ENCODE results near the gene DGKA. TPM values are rescaled to one million over a fixed set of nuclear protein-coding genes. Genes with fewer than 3 reads are reported as not detected.
"Not testable (repeated sequence)": the region's sequence is repeated elsewhere in the genome, so short reads cannot be mapped to it uniquely, and the experiment has no call there.

DGKA gene
- total RNA-seq, 2 experiments from 2014 or later: 541 to 575 TPM

- Mint-ChIP-seq H3K4me3 (no peak overlapping the region), H3K9me3 (ENCODE audit: insufficient read depth) (no peaks in the 10 kb centered on the region), H3K36me3 (ENCODE audit: low read depth) (peaks cover 52% of the 10 kb centered on the region), H3K4me1 (ENCODE audit: low read depth) (peaks cover 40% of the 10 kb centered on the region), H3K27me3 (ENCODE audit: low read depth) (no peaks in the 10 kb centered on the region), H3K27ac (no peak overlapping the region)
- ATAC-seq (no peak), DNase-seq (no peak)
- POLR2A ChIA-PET: no interaction called here
- CTCF ChIA-PET: interaction anchor here (1.8 kb wide), 1 partner anchor 18 kb away, joined by 5 read pairs; no protein-coding TSS in a partner anchor
Observed at GRCh38 chr12:55922126-55922525, 8.8 kb upstream of the DGKA start.

GRCh38 chr12:55923648-55924047 lies 7.3 kb upstream of the DGKA start:
- H3K9me3 Mint-ChIP-seq (ENCODE audit: insufficient read depth); DNase-seq; H3K4me3 Mint-ChIP-seq; H3K27ac Mint-ChIP-seq; H3K27me3 Mint-ChIP-seq (ENCODE audit: low read depth); ATAC-seq; CTCF ChIA-PET: not testable (repeated sequence)
- POLR2A ChIA-PET: interaction anchor here (8.9 kb wide), 1 partner anchor 17 kb away, joined by 139 read pairs; no protein-coding TSS in a partner anchor
- H3K4me1 Mint-ChIP-seq (ENCODE audit: low read depth): peaks cover 40% of the 10 kb centered on the region
- H3K36me3 Mint-ChIP-seq (ENCODE audit: low read depth): peaks cover 53% of the 10 kb centered on the region

- Mint-ChIP-seq H3K4me3 (peak overlapping the region; percentile 95), H3K36me3 (ENCODE audit: low read depth) (peaks cover 54% of the 10 kb centered on the region), H3K9me3 (ENCODE audit: insufficient read depth) (no peaks in the 10 kb centered on the region), H3K4me1 (ENCODE audit: low read depth) (peaks cover 49% of the 10 kb centered on the region), H3K27ac (peak overlapping the region; percentile 99), H3K27me3 (ENCODE audit: low read depth) (no peaks in the 10 kb centered on the region)
- POLR2A ChIA-PET: interaction anchor here (0.5 to 8.9 kb wide), 9 partner anchors 9 to 187 kb away, joined by 3 to 139 read pairs (median 7); partner anchors contain the start of genes DNAJC14, ORMDL2, RAB5B and SARNP
- CTCF ChIA-PET: interaction anchor here (1.0 to 5.0 kb wide), 18 partner anchors 10 to 1427 kb away, joined by 3 to 75 read pairs (median 8); partner anchors contain the start of genes DNAJC14, ORMDL2, RAB5B and SARNP
- no peak for DNase-seq
- no peak for ATAC-seq
Observed at GRCh38 chr12:55925371-55925770, 5.6 kb upstream of the DGKA start.

- Mint-ChIP-seq H3K4me1 (ENCODE audit: low read depth) (peaks cover 48% of the 10 kb centered on the region), H3K4me3 (peak overlapping the region; percentile 95), H3K27ac (peak overlapping the region; percentile 99), H3K36me3 (ENCODE audit: low read depth) (peaks cover 53% of the 10 kb centered on the region), H3K27me3 (ENCODE audit: low read depth) (no peaks in the 10 kb centered on the region), H3K9me3 (ENCODE audit: insufficient read depth) (no peaks in the 10 kb centered on the region)
- CTCF ChIA-PET: interaction anchor here (0.8 to 5.0 kb wide), 28 partner anchors 9 to 1428 kb away, joined by 3 to 75 read pairs (median 6); partner anchors contain the start of genes DNAJC14, ORMDL2, RAB5B and RDH5
- ATAC-seq (no peak), DNase-seq (peak; percentile 35)
- POLR2A ChIA-PET: interaction anchor here (0.8 to 8.9 kb wide), 9 partner anchors 10 to 197 kb away, joined by 3 to 139 read pairs (median 7); partner anchors contain the start of genes CD63, DNAJC14, ORMDL2 and RAB5B
Observed at GRCh38 chr12:55925870-55926737, 4.9 kb upstream of the DGKA start.

GRCh38 chr12:55926738-55927587 lies 4.0 kb upstream of the DGKA start:
- DNase-seq: peak; percentile 97
- POLR2A ChIA-PET: interaction anchor here (0.6 to 8.9 kb wide), 19 partner anchors 11 to 1649 kb away, joined by 3 to 139 read pairs (median 3); partner anchors contain the start of genes CD63, DNAJC14, ORMDL2 and RAB5B
- ATAC-seq: peak; percentile 43
- H3K4me3 Mint-ChIP-seq: peak overlapping the region; percentile 95
- H3K9me3 Mint-ChIP-seq (ENCODE audit: insufficient read depth): no peaks in the 10 kb centered on the region
- CTCF ChIA-PET: interaction anchor here (0.7 to 5.0 kb wide), 25 partner anchors 8 to 207 kb away, joined by 3 to 75 read pairs (median 6); partner anchors contain the start of genes DNAJC14, ORMDL2, RAB5B and RDH5
- H3K27ac Mint-ChIP-seq: peak overlapping the region; percentile 99
- peaks cover 56% of the 10 kb centered on the region for H3K36me3 Mint-ChIP-seq (ENCODE audit: low read depth)
- H3K4me1 Mint-ChIP-seq (ENCODE audit: low read depth): peaks cover 43% of the 10 kb centered on the region
- no peaks in the 10 kb centered on the region for H3K27me3 Mint-ChIP-seq (ENCODE audit: low read depth)

GRCh38 chr12:55927588-55928502 lies 3.1 kb upstream of the DGKA start, which contains the start of gene PYM1:
PYM1 (minus strand) TSS chr12:55927894; CDS start chr12:55927761, 133 bp downstream.
- ATAC-seq: peak; percentile 31
- H3K4me3 Mint-ChIP-seq: peak within 1 kb of the TSS; percentile 95
- DNase-seq: peak; percentile 89
- H3K27ac Mint-ChIP-seq: peak within 1 kb of the TSS; percentile 99
- no peaks in the 10 kb centered on the region for H3K27me3 Mint-ChIP-seq (ENCODE audit: low read depth)
- CTCF ChIA-PET: interaction anchor here (0.7 to 5.0 kb wide), 17 partner anchors 8 to 262 kb away, joined by 4 to 75 read pairs (median 8); partner anchors contain the start of genes BLOC1S1, DNAJC14, ORMDL2 and RAB5B
- POLR2A ChIA-PET: interaction anchor here (0.6 to 8.9 kb wide), 18 partner anchors 12 to 1648 kb away, joined by 3 to 139 read pairs (median 4); partner anchors contain the start of genes DNAJC14, ORMDL2, RAB5B and RNF41
- H3K4me1 Mint-ChIP-seq (ENCODE audit: low read depth): peaks cover 36% of the 10 kb centered on the region
- H3K36me3 Mint-ChIP-seq (ENCODE audit: low read depth): peaks cover 56% of the 10 kb centered on the region
- no peaks in the 10 kb centered on the region for H3K9me3 Mint-ChIP-seq (ENCODE audit: insufficient read depth)

GRCh38 chr12:55929306-55929791 lies 1.6 kb upstream of the DGKA start:
- peak overlapping the region; percentile 99 for H3K27ac Mint-ChIP-seq
- no peaks in the 10 kb centered on the region for H3K9me3 Mint-ChIP-seq (ENCODE audit: insufficient read depth)
- H3K36me3 Mint-ChIP-seq (ENCODE audit: low read depth): peaks cover 63% of the 10 kb centered on the region
- ChIA-PET CTCF (interaction anchor here (0.6 to 2.8 kb wide), 9 partner anchors 10 to 213 kb away, joined by 3 to 18 read pairs (median 5); partner anchors contain the start of genes BLOC1S1, ORMDL2 and SARNP), POLR2A (interaction anchor here (0.6 to 8.9 kb wide), 9 partner anchors 11 to 796 kb away, joined by 3 to 139 read pairs (median 4); partner anchors contain the start of genes DNAJC14, ORMDL2, RNF41 and SARNP)
- no peaks in the 10 kb centered on the region for H3K27me3 Mint-ChIP-seq (ENCODE audit: low read depth)
- DNase-seq (peak; percentile 92), ATAC-seq (peak; percentile 44)
- H3K4me3 Mint-ChIP-seq: peak overlapping the region; percentile 95
- peaks cover 42% of the 10 kb centered on the region for H3K4me1 Mint-ChIP-seq (ENCODE audit: low read depth)

GRCh38 chr12:55931317-55931779 lies 386 bp downstream of the DGKA start:
- Mint-ChIP-seq H3K36me3 (ENCODE audit: low read depth) (peaks cover 67% of the 10 kb centered on the region), H3K9me3 (ENCODE audit: insufficient read depth) (no peaks in the 10 kb centered on the region), H3K27me3 (ENCODE audit: low read depth) (no peaks in the 10 kb centered on the region), H3K4me1 (ENCODE audit: low read depth) (peaks cover 46% of the 10 kb centered on the region), H3K4me3 (peak overlapping the region; percentile 95), H3K27ac (peak overlapping the region; percentile 99)
- POLR2A ChIA-PET: interaction anchor here (0.6 to 8.9 kb wide), 9 partner anchors 9 to 174 kb away, joined by 3 to 139 read pairs (median 7); partner anchors contain the start of genes DNAJC14, ORMDL2, PA2G4 and RAB5B
- ATAC-seq (no peak), DNase-seq (no peak)
- CTCF ChIA-PET: interaction anchor here (0.8 to 2.8 kb wide), 9 partner anchors 8 to 193 kb away, joined by 3 to 18 read pairs (median 6); partner anchors contain the start of genes DNAJC14, ORMDL2, RAB5B and SARNP

- Mint-ChIP-seq H3K36me3 (ENCODE audit: low read depth) (peaks cover 73% of the 10 kb centered on the region), H3K4me3 (peak overlapping the region; percentile 95), H3K4me1 (ENCODE audit: low read depth) (peaks cover 53% of the 10 kb centered on the region), H3K9me3 (ENCODE audit: insufficient read depth) (no peaks in the 10 kb centered on the region), H3K27ac (peak overlapping the region; percentile 99), H3K27me3 (ENCODE audit: low read depth) (no peaks in the 10 kb centered on the region)
- DNase-seq: peak; percentile 42
- no peak for ATAC-seq
- CTCF ChIA-PET: interaction anchor here (0.5 to 5.3 kb wide), 9 partner anchors 8 to 1900 kb away, joined by 3 to 35 read pairs (median 4); partner anchors contain the start of genes DNAJC14, ORMDL2 and SARNP
- POLR2A ChIA-PET: interaction anchor here (0.6 to 8.9 kb wide), 10 partner anchors 9 to 202 kb away, joined by 3 to 139 read pairs (median 6); partner anchors contain the start of genes DNAJC14, ORMDL2, PA2G4 and RAB5B
Observed at GRCh38 chr12:55931780-55932550, 1.0 kb downstream of the DGKA start.

Data from activated CD8-positive, alpha-beta T cell treated with anti-CD3 and anti-CD28 coated beads, Interleukin-2, amount 10 ng/mL, durations not matched to agents 7 days and 5 days (primary cell).